GM23338 (cell line): ENCODE results near the gene LCN12. TPM values are rescaled to one million over a fixed set of nuclear protein-coding genes. Genes with fewer than 3 reads are reported as not detected.

Experiments used
- ATAC-seq: fragments of 200-7000 bp; cut with Tn5 transposase; 3 replicates; pipeline ENCODE4 v1.9.1; 2020
- DNase-seq: peaks from one replicate; pipeline ENCODE4 v3.0.0-alpha.2; 2015; ENCODE audit warnings: low spot score
- H2AFZ ChIP-seq: fragments of 200-600 bp; sonication (generic); 2 replicates; pipeline ENCODE4 v1.8.0; 2016; ENCODE audit warnings: antibody characterized with exemption, mild to moderate bottlenecking, moderate library complexity
- H3F3A ChIP-seq: fragments of 200-600 bp; sonication (generic); replicated peaks from 2 replicates; pipeline ENCODE4 v1.8.0; 2017; ENCODE audit warnings: antibody characterized with exemption, mixed run types, low read depth
- H3K27ac ChIP-seq: fragments of 200-600 bp; sonication (generic); 2 replicates; pipeline ENCODE4 v1.6.1; 2016; ENCODE audit warnings: low read depth
- H3K27me3 ChIP-seq: fragments of 200-600 bp; sonication (generic); 2 replicates; pipeline ENCODE4 v1.8.0; 2016; ENCODE audit warnings: mild to moderate bottlenecking, mixed run types, moderate library complexity; ENCODE audit not compliant: insufficient read depth
- H3K36me3 ChIP-seq: fragments of 200-600 bp; sonication (generic); 2 replicates; pipeline ENCODE4 v1.8.0; 2016; ENCODE audit warnings: mild to moderate bottlenecking; ENCODE audit not compliant: insufficient read depth
- H3K4me1 ChIP-seq: fragments of 200-600 bp; sonication (generic); 2 replicates; pipeline ENCODE4 v1.8.0; 2016; ENCODE audit warnings: mild to moderate bottlenecking, moderate library complexity; ENCODE audit not compliant: insufficient read depth
- H3K4me2 ChIP-seq: fragments of 200-600 bp; sonication (generic); 2 replicates; pipeline ENCODE4 v1.7.1; 2017; ENCODE audit warnings: mixed run types
- H3K4me3 ChIP-seq: fragments of 200-600 bp; sonication (generic); 2 replicates; pipeline ENCODE4 v1.6.1; 2016; ENCODE audit warnings: mixed run types
- H3K79me2 ChIP-seq: fragments of 200-600 bp; sonication (generic); replicated peaks from 2 replicates; pipeline ENCODE4 v1.8.0; 2017; ENCODE audit warnings: mild to moderate bottlenecking; ENCODE audit not compliant: insufficient read depth
- H3K9me2 ChIP-seq: fragments of 200-600 bp; sonication (generic); 2 replicates; pipeline ENCODE4 v1.8.0; 2017; ENCODE audit not compliant: insufficient read depth
- H4K20me1 ChIP-seq: fragments of 200-600 bp; sonication (generic); replicated peaks from 2 replicates; pipeline ENCODE4 v1.8.0; 2017; ENCODE audit warnings: mild to moderate bottlenecking; ENCODE audit not compliant: insufficient read depth
- H3K27ac Mint-ChIP-seq: 2 replicates; pipeline ENCODE4 v1.8.0; 2020; ENCODE audit warnings: inconsistent platforms, mild to moderate bottlenecking, moderate library complexity, mixed read lengths
- H3K27me3 Mint-ChIP-seq: 3 replicates; pipeline ENCODE4 v1.8.0; 2022; ENCODE audit warnings: low read depth, mild to moderate bottlenecking, moderate library complexity, mixed read lengths, inconsistent platforms; ENCODE audit not compliant: insufficient read depth, poor library complexity
- H3K36me3 Mint-ChIP-seq: 3 replicates; pipeline ENCODE4 v1.8.0; 2021; ENCODE audit warnings: low read depth, mild to moderate bottlenecking, inconsistent platforms, moderate library complexity, mixed read lengths
- H3K4me1 Mint-ChIP-seq: 3 replicates; pipeline ENCODE4 v1.8.0; 2020; ENCODE audit warnings: mild to moderate bottlenecking, inconsistent platforms, mixed read lengths
- H3K4me3 Mint-ChIP-seq: 3 replicates; pipeline ENCODE4 v1.8.0; 2021; ENCODE audit warnings: moderate library complexity, mild to moderate bottlenecking, inconsistent platforms, mixed read lengths
- H3K9me3 Mint-ChIP-seq: 3 replicates; pipeline ENCODE4 v1.8.0; 2020; ENCODE audit warnings: moderate library complexity, mild to moderate bottlenecking, inconsistent platforms, mixed read lengths
- CREB1 ChIP-seq: fragments of 250-450 bp; sonication (Bioruptor Pico); IDR thresholded peaks from 2 replicates; pipeline ENCODE4 v1.5.0; 2020; ENCODE audit warnings: low read depth, mild to moderate bottlenecking, moderate library complexity
- CTCF ChIP-seq, 2 experiments: fragments of 200-600 bp in 1 of 2; sonication (generic) in 1 of 2; conservative IDR thresholded peaks; 2 replicates each; pipeline versions ENCODE4 v1.5.1 to v1.6.1; 2016 to 2017; ENCODE audit warnings: antibody characterized with exemption in 2 of 2, low read depth in 2 of 2, mild to moderate bottlenecking in 2 of 2, moderate library complexity in 1 of 2
- ETS1 ChIP-seq: IDR thresholded peaks from 2 replicates; pipeline ENCODE4 v1.6.1; 2016; ENCODE audit warnings: antibody characterized with exemption
- EZH2 ChIP-seq: fragments of 200-600 bp; sonication (generic); IDR thresholded peaks from one replicate; pipeline ENCODE4 v1.8.0; 2017; ENCODE audit warnings: antibody characterized with exemption, mild to moderate bottlenecking, low read depth; ENCODE audit not compliant: unreplicated experiment
- EZH2phosphoT487 ChIP-seq: fragments of 200-600 bp; sonication (generic); IDR thresholded peaks from one replicate; pipeline ENCODE4 v1.8.1; 2018; ENCODE audit warnings: antibody characterized with exemption; ENCODE audit not compliant: unreplicated experiment
- JUNB ChIP-seq: IDR thresholded peaks from one replicate; pipeline ENCODE4 v1.6.1; 2016; ENCODE audit warnings: antibody characterized with exemption; ENCODE audit not compliant: unreplicated experiment
- NANOG ChIP-seq: IDR thresholded peaks from 2 replicates; pipeline ENCODE4 v1.6.1; 2016; ENCODE audit warnings: antibody characterized with exemption, borderline replicate concordance
- POLR2AphosphoS5 ChIP-seq: IDR thresholded peaks from 2 replicates; pipeline ENCODE4 v1.6.1; 2016; ENCODE audit warnings: antibody characterized with exemption, low read depth
- REST ChIP-seq: IDR thresholded peaks from one replicate; pipeline ENCODE4 v1.6.1; 2018; ENCODE audit warnings: antibody characterized with exemption; ENCODE audit not compliant: unreplicated experiment
- STAT1 ChIP-seq: IDR thresholded peaks from one replicate; pipeline ENCODE4 v1.6.1; 2016; ENCODE audit warnings: antibody characterized with exemption; ENCODE audit not compliant: unreplicated experiment
- ZNF114 ChIP-seq: fragments of 250-450 bp; sonication (Bioruptor Pico); IDR thresholded peaks from 2 replicates; pipeline ENCODE4 v1.5.0; 2020; ENCODE audit warnings: mild to moderate bottlenecking, moderate library complexity
- ZNF331 ChIP-seq: fragments of 250-450 bp; sonication (Bioruptor Pico); IDR thresholded peaks from 2 replicates; pipeline ENCODE4 v1.5.0; 2020; ENCODE audit warnings: low read depth, mild to moderate bottlenecking, moderate library complexity
- ZNF462 ChIP-seq: fragments of 250-450 bp; sonication (Bioruptor Pico); IDR thresholded peaks from 2 replicates; pipeline ENCODE4 v1.5.0; 2020; ENCODE audit warnings: mild to moderate bottlenecking, moderate library complexity
- polyA plus RNA-seq: library from polyadenylated mRNA; unstranded; fragments of >200 nt; fragmentation: Nextera tagmentation; extraction: Ambion mirVana; gene quantifications from 2 replicates; pipeline ENCODE4 v1.2.1, GENCODE V29; 2016
- total RNA-seq: library from RNA; depleted of rRNA; stranded (reverse); fragments of >200 nt; shearing (Covaris generic); gene quantifications from 2 replicates; pipeline ENCODE4 v1.2.3, GENCODE V29; 2014

The LCN12 gene
- total and polyA plus RNA-seq, 2 experiments from 2014 or later: 0.39 to 0.69 TPM

- Mint-ChIP-seq H3K27ac (no peak overlapping the region; the same call in 1 of the 2 replicates), H3K36me3 (peaks cover 44% of the 10 kb centered on the region), H3K9me3 (no peaks in the 10 kb centered on the region; the same call in 2 of the 3 replicates), H3K4me3 (no peak overlapping the region), H3K27me3 (peaks cover 10% of the 10 kb centered on the region), H3K4me1 (peaks cover 3% of the 10 kb centered on the region)
- Histone ChIP-seq H4K20me1 (peaks cover 12% of the 10 kb centered on the region), H3K4me1 (no peaks in the 10 kb centered on the region; the same call in 1 of the 2 replicates), H3K4me2 (no peak overlapping the region), H3K27ac (0 out of 2 replicates have a peak overlapping the region, but pooled peaks have one; percentile 72), H2AFZ (no peak overlapping the region), H3F3A (peaks cover 3% of the 10 kb centered on the region; the same call in 1 of the 2 replicates), H3K79me2 (0 out of 2 replicates have a peak, but pooled peaks cover 9% of the 10 kb centered on the region), H3K4me3 (no peak overlapping the region), H3K27me3 (no peaks in the 10 kb centered on the region), H3K36me3 (no peaks in the 10 kb centered on the region), H3K9me2 (no peaks in the 10 kb centered on the region)
- ATAC-seq (no peak), DNase-seq (no peak)
- no peak for TF ChIP-seq EZH2phosphoT487
- no peak for TF ChIP-seq ETS1
- TF ChIP-seq NANOG: no peak
- TF ChIP-seq ZNF331 (CRISPR knock-in tag): no peak
- TF ChIP-seq CREB1 (CRISPR knock-in tag): no peak
- TF ChIP-seq ZNF462: no peak
- no peak for TF ChIP-seq POLR2AphosphoS5
- no peak for TF ChIP-seq STAT1
- no peak for TF ChIP-seq JUNB
- no peak for TF ChIP-seq CTCF (conservative IDR thresholded peaks at IDR 0.05; ENCODE audit: low read depth in 2 of 2)
- no peak for TF ChIP-seq EZH2
- no peak for TF ChIP-seq REST
- no peak for TF ChIP-seq ZNF114 (CRISPR knock-in tag)
These were observed 12.6 kb upstream of the LCN12 start for GRCh38 chr9:136939431-136939995.
